Ecto neural progenitor cell (in vitro differentiated cells): ENCODE results near the gene KLHL26.

ENCODE experiments used
- DNase-seq: peaks from one replicate; pipeline ENCODE4 v3.0.0-alpha.2; 2018; ENCODE audit warnings: low spot score

KLHL26 gene

GRCh38 chr19:18687740-18688465 lies 51.1 kb downstream of the KLHL26 start:
- DNase-seq, result no peak

- no peak for DNase-seq
These were observed 59.2 kb downstream of the KLHL26 start for GRCh38 chr19:18696023-18696422.

- no peak for DNase-seq
These were observed 60.9 kb downstream of the KLHL26 start for GRCh38 chr19:18697680-18698079.

GRCh38 chr19:18698321-18699167 lies 61.7 kb downstream of the KLHL26 start:
- DNase-seq, result no peak

GRCh38 chr19:18699403-18700054 lies 62.7 kb downstream of the KLHL26 start:
- no peak for DNase-seq

GRCh38 chr19:18700501-18701249 lies 63.8 kb downstream of the KLHL26 start:
- DNase-seq, result peak; percentile 83

GRCh38 chr19:18701250-18701608 lies 64.4 kb downstream of the KLHL26 start:
- DNase-seq, result no peak

GRCh38 chr19:18704054-18704453 lies 67.2 kb downstream of the KLHL26 start:
- DNase-seq, result no peak

GRCh38 chr19:18704971-18705370 lies 68.1 kb downstream of the KLHL26 start:
- no peak for DNase-seq

- no peak for DNase-seq
These were observed 71.8 kb downstream of the KLHL26 start for GRCh38 chr19:18708452-18709231.

- no peak for DNase-seq
These were observed 72.7 kb downstream of the KLHL26 start for GRCh38 chr19:18709546-18709945.

GRCh38 chr19:18710186-18710585 lies 73.4 kb downstream of the KLHL26 start:
- no peak for DNase-seq

GRCh38 chr19:18710996-18711751 lies 74.3 kb downstream of the KLHL26 start:
- no peak for DNase-seq

GRCh38 chr19:18711893-18712292 lies 75.1 kb downstream of the KLHL26 start:
- no peak for DNase-seq

GRCh38 chr19:18712981-18713380 lies 76.2 kb downstream of the KLHL26 start:
- DNase-seq, result no peak

GRCh38 chr19:18713550-18714117 lies 76.8 kb downstream of the KLHL26 start:
- DNase-seq, result no peak

- no peak for DNase-seq
These were observed 78.6 kb downstream of the KLHL26 start for GRCh38 chr19:18715416-18715815.

- no peak for DNase-seq
These were observed 80.0 kb downstream of the KLHL26 start for GRCh38 chr19:18716857-18717256.

GRCh38 chr19:18717601-18718000 lies 80.8 kb downstream of the KLHL26 start:
- no peak for DNase-seq

GRCh38 chr19:18718015-18718526 lies 81.2 kb downstream of the KLHL26 start:
- no peak for DNase-seq
